Keratinocyte (primary cell): Measurements from ENCODE around the gene CAPN2. TPM values are rescaled to one million over a fixed set of nuclear protein-coding genes. Genes with fewer than 3 reads are reported as not detected.

Source experiments
- DNase-seq: peaks from one replicate; pipeline ENCODE4 v3.0.0-alpha.2; 2011; ENCODE audit warnings: low read depth, missing footprints, low spot score
- FAIRE-seq: peaks from 2 replicates; lab custom pipeline; 2011; peaks lifted over from hg19 to GRCh38; lab: Jason Lieb, UNC
- H2AFZ ChIP-seq: 2 replicates; pipeline ENCODE4 v1.6.0; 2012; ENCODE audit warnings: low read length, control low read depth, inconsistent platforms; ENCODE audit not compliant: control insufficient read depth
- H3K27ac ChIP-seq: 2 replicates; pipeline ENCODE4 v1.5.1; 2011; ENCODE audit warnings: low read length; ENCODE audit not compliant: control insufficient read depth, insufficient read depth
- H3K27me3 ChIP-seq: 3 replicates; pipeline ENCODE4 v1.6.0; 2011; ENCODE audit warnings: low read length; ENCODE audit not compliant: control insufficient read depth, insufficient read depth; ENCODE audit errors: extremely low read depth
- H3K36me3 ChIP-seq, 2 experiments: 2 replicates in 1 of 2; 3 replicates in 1 of 2; pipeline ENCODE4 v1.5.1; 2011; ENCODE audit warnings: low read length in 2 of 2, mild to moderate bottlenecking in 1 of 2; ENCODE audit not compliant: control insufficient read depth in 2 of 2, insufficient read depth in 2 of 2; ENCODE audit errors: extremely low read depth in 1 of 2
- H3K4me1 ChIP-seq: 3 replicates; pipeline ENCODE4 v1.5.1; 2011; ENCODE audit warnings: low read length; ENCODE audit not compliant: control insufficient read depth, insufficient read depth; ENCODE audit errors: extremely low read depth
- H3K4me2 ChIP-seq: 3 replicates; pipeline ENCODE4 v1.6.0; 2011; ENCODE audit warnings: low read depth, low read length; ENCODE audit not compliant: control insufficient read depth, insufficient read depth; ENCODE audit errors: extremely low read depth
- H3K4me3 ChIP-seq, 3 experiments: fragments of 200-600 bp in 1 of 3; sonication (generic) in 1 of 3; 2 replicates in 2 of 3; 3 replicates in 1 of 3; pipeline ENCODE4 v1.5.1; 2011 to 2016; ENCODE audit warnings: low read length in 3 of 3, mild to moderate bottlenecking in 3 of 3, control low read depth in 2 of 3, inconsistent platforms in 1 of 3, low read depth in 1 of 3, mixed read lengths in 1 of 3, mixed run types in 1 of 3, moderate library complexity in 1 of 3; ENCODE audit not compliant: control insufficient read depth in 2 of 3, insufficient read depth in 2 of 3; ENCODE audit errors: extremely low read depth in 1 of 3
- H3K79me2 ChIP-seq: 2 replicates; pipeline ENCODE4 v1.6.0; 2012; ENCODE audit warnings: low read length; ENCODE audit not compliant: control insufficient read depth, insufficient read depth
- H3K9ac ChIP-seq: 3 replicates; pipeline ENCODE4 v1.6.0; 2011; ENCODE audit warnings: low read length; ENCODE audit not compliant: control insufficient read depth, insufficient read depth; ENCODE audit errors: extremely low read depth
- H3K9me1 ChIP-seq: 3 replicates; pipeline ENCODE4 v1.6.0; 2011; ENCODE audit warnings: low read length; ENCODE audit not compliant: control insufficient read depth, insufficient read depth; ENCODE audit errors: extremely low read depth
- H3K9me3 ChIP-seq: 2 replicates; pipeline ENCODE4 v1.5.1; 2012; ENCODE audit warnings: low read depth, low read length; ENCODE audit not compliant: control insufficient read depth
- H4K20me1 ChIP-seq: 3 replicates; pipeline ENCODE4 v1.6.0; 2011; ENCODE audit warnings: low read length; ENCODE audit not compliant: control insufficient read depth, insufficient read depth; ENCODE audit errors: extremely low read depth
- EZH2 ChIP-seq: IDR thresholded peaks from one replicate; pipeline ENCODE4 v1.6.1; 2012; ENCODE audit warnings: inconsistent platforms, mild to moderate bottlenecking, low read length, moderate library complexity
- dilution Hi-C: fragments of 300-500 bp; cut with MboI; formaldehyde crosslinking; loops from one replicate; pipeline ENCODE4 v1.7.0; 2020; ENCODE audit warnings: low sequenced_read_pairs; ENCODE audit not compliant: extremely low pct_ligation_motif_present
- polyA plus RNA-seq, 5 experiments: library from polyadenylated mRNA; depleted of rRNA in 3 of 5; stranded (reverse) in 3 of 5; stranded (forward) in 1 of 5; unstranded in 1 of 5; fragments of >200 nt; gene quantifications; 1 replicate in 1 of 5; 2 replicates in 3 of 5; 3 replicates in 1 of 5; pipeline versions ENCODE4 v1.2.1 to v1.2.3, GENCODE V29; 2011 to 2012; ENCODE audit warnings: missing spikeins in 2 of 5, low read depth in 1 of 5, low replicate concordance in 1 of 5
- TF ChIP-seq, protein P1 (sequence below), 3 experiments: IDR thresholded peaks in 1 of 3; conservative IDR thresholded peaks in 1 of 3; optimal IDR thresholded peaks in 1 of 3; 2 replicates in 2 of 3; 3 replicates in 1 of 3; pipeline versions ENCODE3 to v1.5.1; 2011; ENCODE audit warnings: low read length in 3 of 3, mild to moderate bottlenecking in 3 of 3, moderate library complexity in 2 of 3, control low read depth in 1 of 3, inconsistent platforms in 1 of 3; ENCODE audit not compliant: insufficient read depth in 2 of 3; ENCODE audit errors: extremely low read depth in 1 of 3

CAPN2 gene
- polyA plus RNA-seq, 1 donor (not counting 4 experiments of a cell fraction or from before 2014, with no cell fraction given) = 366 TPM

DNA sequence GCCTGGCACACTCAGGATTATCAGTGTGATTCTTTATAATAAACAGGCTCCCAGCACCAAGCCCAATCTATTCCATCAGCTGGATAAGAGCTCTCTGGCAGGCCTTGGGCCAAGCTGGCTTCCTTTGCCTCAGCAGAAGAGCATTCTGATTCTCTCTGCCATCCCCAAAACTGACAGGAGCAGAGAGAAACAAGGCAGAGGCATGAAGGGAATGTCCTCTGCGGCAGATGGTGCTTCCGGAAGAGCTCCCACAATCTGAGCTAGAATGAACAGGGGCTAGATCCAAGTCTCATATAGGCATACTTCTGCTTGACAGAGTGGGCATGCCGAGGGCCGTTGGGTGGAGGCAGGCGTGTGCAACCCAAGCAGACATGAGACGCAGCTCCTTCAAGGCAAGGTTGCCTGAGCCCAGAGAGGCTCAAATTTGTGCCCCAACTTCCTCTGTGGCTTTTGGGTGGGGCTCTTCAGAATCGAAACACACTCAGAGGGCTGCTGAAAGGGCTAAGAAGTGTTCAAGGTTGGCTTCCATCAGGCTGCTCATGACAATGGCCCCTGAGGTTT lies 4.0 kb downstream of the CAPN2 start:
- H3K79me2 ChIP-seq = peaks cover 88% of the 10 kb centered on the region
- H3K9me1 ChIP-seq = no peaks in the 10 kb centered on the region
- H3K9me3 ChIP-seq = no peaks in the 10 kb centered on the region
- TF ChIP-seq, protein P1, sequence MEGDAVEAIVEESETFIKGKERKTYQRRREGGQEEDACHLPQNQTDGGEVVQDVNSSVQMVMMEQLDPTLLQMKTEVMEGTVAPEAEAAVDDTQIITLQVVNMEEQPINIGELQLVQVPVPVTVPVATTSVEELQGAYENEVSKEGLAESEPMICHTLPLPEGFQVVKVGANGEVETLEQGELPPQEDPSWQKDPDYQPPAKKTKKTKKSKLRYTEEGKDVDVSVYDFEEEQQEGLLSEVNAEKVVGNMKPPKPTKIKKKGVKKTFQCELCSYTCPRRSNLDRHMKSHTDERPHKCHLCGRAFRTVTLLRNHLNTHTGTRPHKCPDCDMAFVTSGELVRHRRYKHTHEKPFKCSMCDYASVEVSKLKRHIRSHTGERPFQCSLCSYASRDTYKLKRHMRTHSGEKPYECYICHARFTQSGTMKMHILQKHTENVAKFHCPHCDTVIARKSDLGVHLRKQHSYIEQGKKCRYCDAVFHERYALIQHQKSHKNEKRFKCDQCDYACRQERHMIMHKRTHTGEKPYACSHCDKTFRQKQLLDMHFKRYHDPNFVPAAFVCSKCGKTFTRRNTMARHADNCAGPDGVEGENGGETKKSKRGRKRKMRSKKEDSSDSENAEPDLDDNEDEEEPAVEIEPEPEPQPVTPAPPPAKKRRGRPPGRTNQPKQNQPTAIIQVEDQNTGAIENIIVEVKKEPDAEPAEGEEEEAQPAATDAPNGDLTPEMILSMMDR (optimal IDR thresholded peaks at IDR 0.05 in 1 of 3, IDR thresholded peaks at IDR 0.05 in 1 of 3, conservative IDR thresholded peaks at IDR 0.05 in 1 of 3; ENCODE audit: extremely low read depth in 1 of 3, insufficient read depth in 2 of 3, low read length in 3 of 3) = no peak
- H3K36me3 ChIP-seq = peaks cover 31 to 61% of the 10 kb centered on the region in 2 experiments
- no peak overlapping the region for H2AFZ ChIP-seq
- H3K4me2 ChIP-seq = peak overlapping the region; percentile 99
- dilution Hi-C loops = no loop called here
- FAIRE-seq = no peak
- H3K9ac ChIP-seq = peak overlapping the region; percentile 89
- H3K27me3 ChIP-seq = no peaks in the 10 kb centered on the region
- peak overlapping the region; percentile 89 for H3K27ac ChIP-seq
- DNase-seq = no peak
- H4K20me1 ChIP-seq = peaks cover 21% of the 10 kb centered on the region
- H3K4me1 ChIP-seq = peaks cover 50% of the 10 kb centered on the region
- peak overlapping the region in 1 of 3 experiments; percentile 34 for H3K4me3 ChIP-seq

DNA sequence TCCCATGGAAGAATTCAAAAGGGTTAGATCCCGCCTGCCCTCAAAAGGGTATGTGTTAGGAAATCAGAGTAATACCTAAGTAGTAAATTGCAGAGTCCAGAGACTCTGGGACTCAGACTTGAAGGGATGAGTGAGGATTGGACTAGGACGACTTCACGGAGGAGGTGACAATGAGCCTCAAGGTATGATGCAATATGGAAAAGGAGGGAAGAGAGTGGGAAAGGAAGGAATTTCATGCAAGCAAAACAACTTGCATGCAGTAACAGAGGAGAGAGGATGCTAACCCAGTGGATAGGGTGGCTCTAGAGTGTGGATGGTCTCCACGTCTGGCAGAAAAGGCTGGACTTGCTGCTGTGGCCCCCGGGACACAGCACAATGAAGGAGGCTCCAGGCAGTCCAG lies 4.8 kb downstream of the CAPN2 start:
- H4K20me1 ChIP-seq = peaks cover 21% of the 10 kb centered on the region
- H3K79me2 ChIP-seq = peaks cover 94% of the 10 kb centered on the region
- no peaks in the 10 kb centered on the region for H3K9me1 ChIP-seq
- TF ChIP-seq, protein P1 (optimal IDR thresholded peaks at IDR 0.05 in 1 of 3, IDR thresholded peaks at IDR 0.05 in 1 of 3, conservative IDR thresholded peaks at IDR 0.05 in 1 of 3; ENCODE audit: extremely low read depth in 1 of 3, insufficient read depth in 2 of 3, low read length in 3 of 3) = no peak
- no peak for TF ChIP-seq EZH2
- no peak overlapping the region for H3K9ac ChIP-seq
- no peak for DNase-seq
- dilution Hi-C loops = no loop called here
- FAIRE-seq = no peak
- H3K4me2 ChIP-seq = peak overlapping the region; percentile 99
- peaks cover 35 to 67% of the 10 kb centered on the region in 2 experiments for H3K36me3 ChIP-seq
- no peaks in the 10 kb centered on the region for H3K27me3 ChIP-seq
- H3K4me1 ChIP-seq = peaks cover 50% of the 10 kb centered on the region
- H3K27ac ChIP-seq = peak overlapping the region; percentile 89
- no peaks in the 10 kb centered on the region for H3K9me3 ChIP-seq
- H2AFZ ChIP-seq = no peak overlapping the region
- no peak overlapping the region for H3K4me3 ChIP-seq
